Lower lobe of right lung (tissue), 2 donors: ENCODE measurements around the gene DAAM1. TPM values are rescaled to one million over a fixed set of nuclear protein-coding genes. Genes with fewer than 3 reads are reported as not detected.

Experiments used
- ATAC-seq, 2 donors: fragments of 200-7000 bp; cut with Tn5 transposase; one replicate each; pipeline ENCODE4 v1.9.1; 2020 to 2022; ENCODE audit warnings: mild to moderate bottlenecking in 2 of 2, moderate library complexity in 2 of 2
- DNase-seq: peaks from one replicate; pipeline ENCODE4 v3.0.0-alpha.2; 2020
- H3K27ac ChIP-seq: fragments of 200-600 bp; one replicate; pipeline ENCODE4 v1.8.0; 2022
- H3K27me3 ChIP-seq: fragments of 200-600 bp; one replicate; pipeline ENCODE4 v1.8.0; 2022; ENCODE audit warnings: low read depth
- H3K36me3 ChIP-seq: fragments of 200-600 bp; one replicate; pipeline ENCODE4 v1.8.0; 2022; ENCODE audit warnings: mild to moderate bottlenecking
- H3K4me1 ChIP-seq: fragments of 200-600 bp; one replicate; pipeline ENCODE4 v1.8.0; 2022
- H3K4me3 ChIP-seq: fragments of 200-600 bp; one replicate; pipeline ENCODE4 v1.8.0; 2022; ENCODE audit warnings: mild to moderate bottlenecking
- H3K9me3 ChIP-seq: fragments of 200-600 bp; one replicate; pipeline ENCODE4 v1.8.0; 2022
- intact Hi-C: fragments of 100-400 bp; cut with DNase I; formaldehyde crosslinking; loops from one replicate; pipeline ENCODE4 v1.11.0; 2022
- total RNA-seq: library from RNA; stranded (reverse); fragmentation: NEBNext Ultra II Directional; extraction: Animal tissue kit (Norgen Biotek cat#: 25700); gene quantifications from one replicate; pipeline ENCODE4 v1.2.1, GENCODE V29; 2021
- TF ChIP-seq, protein P1 (sequence below): fragments of 200-600 bp; IDR thresholded peaks from one replicate; pipeline ENCODE4 v1.8.0; 2022; ENCODE audit warnings: antibody characterized with exemption, mild to moderate bottlenecking
- donor health status: DM: no; HTN: yes; CAD: no; lungs with severe emphysema.

Gene DAAM1
- total RNA-seq, 1 donor from 2014 or later: 46.7 TPM

DNA sequence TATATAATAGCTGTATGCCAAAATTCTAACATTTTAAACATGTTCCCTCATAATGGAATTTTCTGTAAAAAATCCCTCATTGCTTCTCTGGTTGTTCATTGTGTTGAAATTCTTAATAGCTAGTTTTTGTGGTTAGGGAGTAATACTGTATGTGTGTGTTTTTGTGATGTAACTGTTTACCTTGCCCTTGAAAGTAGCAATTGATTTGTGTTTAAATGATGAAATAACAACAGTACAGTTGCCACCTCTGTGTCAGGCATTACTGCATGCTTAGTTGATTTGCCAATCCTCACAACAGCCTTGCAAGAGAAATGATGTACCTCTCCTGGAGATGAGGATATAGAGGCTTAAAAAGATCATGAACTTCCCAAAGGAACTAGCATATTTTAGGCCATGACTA is 94.9 kb downstream of the DAAM1 start:
- no peaks in the 10 kb centered on the region for H3K36me3 ChIP-seq
- TF ChIP-seq, protein P1, sequence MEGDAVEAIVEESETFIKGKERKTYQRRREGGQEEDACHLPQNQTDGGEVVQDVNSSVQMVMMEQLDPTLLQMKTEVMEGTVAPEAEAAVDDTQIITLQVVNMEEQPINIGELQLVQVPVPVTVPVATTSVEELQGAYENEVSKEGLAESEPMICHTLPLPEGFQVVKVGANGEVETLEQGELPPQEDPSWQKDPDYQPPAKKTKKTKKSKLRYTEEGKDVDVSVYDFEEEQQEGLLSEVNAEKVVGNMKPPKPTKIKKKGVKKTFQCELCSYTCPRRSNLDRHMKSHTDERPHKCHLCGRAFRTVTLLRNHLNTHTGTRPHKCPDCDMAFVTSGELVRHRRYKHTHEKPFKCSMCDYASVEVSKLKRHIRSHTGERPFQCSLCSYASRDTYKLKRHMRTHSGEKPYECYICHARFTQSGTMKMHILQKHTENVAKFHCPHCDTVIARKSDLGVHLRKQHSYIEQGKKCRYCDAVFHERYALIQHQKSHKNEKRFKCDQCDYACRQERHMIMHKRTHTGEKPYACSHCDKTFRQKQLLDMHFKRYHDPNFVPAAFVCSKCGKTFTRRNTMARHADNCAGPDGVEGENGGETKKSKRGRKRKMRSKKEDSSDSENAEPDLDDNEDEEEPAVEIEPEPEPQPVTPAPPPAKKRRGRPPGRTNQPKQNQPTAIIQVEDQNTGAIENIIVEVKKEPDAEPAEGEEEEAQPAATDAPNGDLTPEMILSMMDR: no peak
- intact Hi-C loops: no loop called here
- H3K9me3 ChIP-seq: no peaks in the 10 kb centered on the region
- no peak overlapping the region for H3K4me3 ChIP-seq
- H3K27me3 ChIP-seq: no peaks in the 10 kb centered on the region
- peak; percentile 81 to 87 for ATAC-seq
- H3K4me1 ChIP-seq: peaks cover 27% of the 10 kb centered on the region
- DNase-seq: no peak
- no peak overlapping the region for H3K27ac ChIP-seq

DNA sequence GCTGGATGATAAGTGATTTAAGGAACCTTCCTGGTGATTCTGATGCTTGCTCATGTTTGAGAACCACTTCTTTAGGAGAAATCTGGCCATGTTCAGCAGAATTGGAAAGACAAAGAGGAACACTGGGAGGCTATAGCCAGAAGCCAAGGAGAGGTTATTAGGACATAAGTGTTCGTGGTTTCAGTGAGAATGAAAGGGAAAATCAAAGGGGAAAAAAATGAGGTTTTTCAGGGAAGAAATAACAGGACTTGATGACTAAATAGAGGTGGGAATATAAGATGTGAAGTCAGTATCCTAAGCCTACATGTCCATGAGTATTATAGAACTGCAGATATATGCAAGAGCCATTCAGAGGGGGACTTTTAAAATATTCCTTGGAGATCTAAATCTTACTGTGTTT is 95.6 kb downstream of the DAAM1 start:
- no peak overlapping the region for H3K27ac ChIP-seq
- H3K9me3 ChIP-seq: no peaks in the 10 kb centered on the region
- H3K36me3 ChIP-seq: no peaks in the 10 kb centered on the region
- no peak for DNase-seq
- TF ChIP-seq, protein P1: no peak
- intact Hi-C loops: no loop called here
- H3K4me1 ChIP-seq: peaks cover 24% of the 10 kb centered on the region
- no peaks in the 10 kb centered on the region for H3K27me3 ChIP-seq
- ATAC-seq: no peak
- no peak overlapping the region for H3K4me3 ChIP-seq

DNA sequence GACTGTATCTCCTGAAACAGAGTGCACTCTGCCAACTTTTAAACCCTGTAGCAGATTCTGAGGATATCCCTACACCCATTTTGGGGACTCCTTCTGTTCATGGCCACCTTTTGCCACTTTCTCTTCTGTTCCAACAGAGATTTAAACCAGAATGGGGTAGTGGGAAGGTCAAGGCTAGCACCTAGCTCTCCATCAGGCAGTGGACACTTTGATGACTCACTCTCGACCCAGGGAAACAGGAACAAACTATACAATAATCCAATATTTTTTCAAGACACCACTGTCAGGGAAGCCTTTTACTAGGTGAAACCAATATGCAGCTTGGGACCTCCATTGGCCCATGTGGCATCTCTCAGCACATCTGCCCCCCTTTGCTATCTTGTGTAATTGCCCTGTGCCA is 103.6 kb downstream of the DAAM1 start:
- Histone ChIP-seq H3K36me3 (peaks cover 16% of the 10 kb centered on the region), H3K4me3 (no peak overlapping the region), H3K27ac (no peak overlapping the region), H3K27me3 (no peaks in the 10 kb centered on the region), H3K9me3 (no peaks in the 10 kb centered on the region), H3K4me1 (peaks cover 31% of the 10 kb centered on the region)
- TF ChIP-seq, protein P1: no peak
- ATAC-seq: no peak
- intact Hi-C loops: no loop called here
- no peak for DNase-seq

DNA sequence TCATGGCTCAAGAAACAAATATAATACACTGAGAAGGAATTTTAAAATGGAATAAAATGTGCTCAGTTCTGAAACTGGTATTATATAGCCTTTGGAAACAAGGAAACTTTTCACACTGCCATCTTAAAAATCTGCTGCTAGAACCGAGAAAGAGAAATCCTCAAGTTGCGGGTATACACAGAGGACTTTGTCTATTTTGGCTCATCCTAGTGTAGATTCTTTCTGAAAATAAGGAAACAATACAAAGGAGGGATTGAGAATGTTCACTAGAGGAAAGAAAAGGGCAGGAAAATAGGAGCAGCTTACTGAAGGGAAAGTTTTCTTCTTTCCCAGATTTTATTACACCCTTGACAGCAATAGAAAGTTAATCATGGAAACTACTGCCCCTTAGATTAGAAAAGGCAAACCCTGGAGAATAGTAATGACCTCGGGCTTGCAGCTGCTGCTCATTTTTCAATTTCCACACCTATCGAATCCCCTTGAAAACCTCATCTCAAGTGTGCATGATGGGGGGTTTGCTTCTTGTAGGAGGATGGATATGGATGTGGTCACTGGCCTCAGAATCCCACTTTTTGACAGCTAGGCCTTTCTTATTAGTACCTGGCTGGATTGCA is 104.6 kb downstream of the DAAM1 start:
- H3K4me3 ChIP-seq: no peak overlapping the region
- intact Hi-C loops: no loop called here
- TF ChIP-seq, protein P1: no peak
- no peak for ATAC-seq
- peaks cover 41% of the 10 kb centered on the region for H3K4me1 ChIP-seq
- H3K27ac ChIP-seq: no peak overlapping the region
- no peak for DNase-seq
- H3K36me3 ChIP-seq: peaks cover 16% of the 10 kb centered on the region
- no peaks in the 10 kb centered on the region for H3K27me3 ChIP-seq
- H3K9me3 ChIP-seq: no peaks in the 10 kb centered on the region

DNA sequence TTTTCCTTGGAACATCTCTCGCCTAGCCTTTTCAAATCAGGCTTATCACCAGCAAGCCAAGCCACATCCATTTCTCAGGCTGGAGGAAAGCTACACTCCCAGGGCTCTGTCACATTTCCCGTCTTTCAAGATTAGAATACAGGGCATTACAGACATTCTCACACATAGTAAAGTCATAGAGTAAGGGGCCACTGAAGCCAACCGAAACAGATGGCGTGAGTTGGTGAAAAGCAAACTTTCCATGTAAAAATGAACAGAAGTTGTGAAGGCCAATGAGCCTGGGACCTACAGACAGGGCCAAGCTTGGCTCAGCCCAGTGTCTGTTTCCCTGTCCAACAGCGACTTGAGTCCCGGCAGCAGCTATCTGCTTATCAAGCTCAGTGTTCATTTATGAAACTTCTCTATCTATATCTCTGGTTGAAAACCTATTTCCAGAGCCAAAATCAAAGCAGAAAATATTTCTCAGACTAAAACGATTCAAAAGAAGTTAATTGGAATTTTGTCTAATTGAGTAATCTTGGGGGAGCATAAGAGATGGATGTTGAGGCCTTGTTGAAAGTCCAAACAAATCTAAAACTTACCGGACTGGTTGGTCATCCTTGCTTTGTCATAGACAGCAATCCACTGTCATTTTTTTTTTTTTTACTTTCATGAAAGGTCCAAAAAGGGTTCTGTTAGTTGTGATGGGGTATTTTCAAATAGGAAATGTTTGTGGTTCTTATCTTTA is 105.6 kb downstream of the DAAM1 start:
- ATAC-seq: no peak
- H3K4me3 ChIP-seq: no peak overlapping the region
- no peaks in the 10 kb centered on the region for H3K9me3 ChIP-seq
- no peak for DNase-seq
- peak overlapping the region; percentile 12 for H3K27ac ChIP-seq
- H3K4me1 ChIP-seq: peaks cover 41% of the 10 kb centered on the region
- peaks cover 16% of the 10 kb centered on the region for H3K36me3 ChIP-seq
- TF ChIP-seq, protein P1: no peak
- no peaks in the 10 kb centered on the region for H3K27me3 ChIP-seq
- intact Hi-C loops: no loop called here
